Adrenal gland (tissue), 12 donors: ENCODE data around the gene FBXO36. TPM values are rescaled to one million over a fixed set of nuclear protein-coding genes. Genes with fewer than 3 reads are reported as not detected.
"Not testable (repeated sequence)": the region's sequence is repeated elsewhere in the genome, so short reads cannot be mapped to it uniquely, and the experiment has no call there.

Source experiments
- DNase-seq, 7 donors: peaks; one replicate each; pipeline ENCODE4 v3.0.0-alpha.2; 2019 to 2020
- H3K27ac ChIP-seq, 5 donors: fragments of 200-600 bp; sonication (generic) in 4 of 5; 1 replicate in 3 of 5; 2 replicates in 2 of 5; pipeline versions ENCODE4 v1.5.1 to v1.8.0; 2016 to 2020; ENCODE audit warnings: mild to moderate bottlenecking in 1 of 5
- H3K27me3 ChIP-seq: fragments of 200-600 bp; 2 replicates; pipeline ENCODE4 v1.8.0; 2021
- H3K36me3 ChIP-seq, 2 donors: fragments of 200-600 bp; replicated peaks in 1 of 2; 1 replicate in 1 of 2; 2 replicates in 1 of 2; pipeline versions ENCODE4 v1.5.1 to v1.8.0; 2018 to 2022
- H3K4me1 ChIP-seq, 2 donors: fragments of 200-600 bp; replicated peaks in 1 of 2; 1 replicate in 1 of 2; 2 replicates in 1 of 2; pipeline versions ENCODE4 v1.5.1 to v1.8.0; 2018 to 2021
- H3K4me3 ChIP-seq, 4 donors: fragments of 200-600 bp; sonication (generic) in 3 of 4; one replicate each; pipeline ENCODE4 v1.5.1; 2016 to 2018
- H3K9me3 ChIP-seq, 3 donors: fragments of 200-600 bp; sonication (generic) in 1 of 3; replicated peaks in 1 of 3; 1 replicate in 2 of 3; 2 replicates in 1 of 3; pipeline versions ENCODE4 v1.5.1 to v1.8.0; 2016 to 2021
- CTCF ChIP-seq, 6 experiments: fragments of 450-650 bp in 4 of 6; fragments of 200-600 bp in 2 of 6; sonication (generic) in 1 of 6; IDR thresholded peaks; 1 replicate in 5 of 6; 2 replicates in 1 of 6; pipeline versions ENCODE4 v1.5.1 to v1.8.0; 2016 to 2021; ENCODE audit warnings: antibody characterized with exemption in 6 of 6, mild to moderate bottlenecking in 2 of 6, moderate library complexity in 1 of 6
- POLR2A ChIP-seq, 2 donors: fragments of 450-650 bp; IDR thresholded peaks; one replicate each; pipeline ENCODE4 v1.6.1; 2017; ENCODE audit warnings: antibody characterized with exemption in 2 of 2, mild to moderate bottlenecking in 2 of 2, moderate library complexity in 1 of 2
- WGBS, 4 donors: extraction: QIAGEN DNeasy Blood & Tissue Kit in 2 of 4; methylation state at CpG; one replicate each; pipeline versions ENCODE4 v1.1.5 to v1.1.7; 2013 to 2017; 5-methylcytosine and 5-hydroxymethylcytosine counted together
- intact Hi-C, 2 donors: fragments of 100-400 bp; cut with DNase I; formaldehyde crosslinking; loops; one replicate each; pipeline versions ENCODE4 v1.14.1 to v1.15.0; 2022 to 2023
- polyA plus RNA-seq, 3 donors: library from polyadenylated mRNA; stranded (reverse); fragments of 200-250 nt in 2 of 3; fragments of 350-450 nt in 1 of 3; fragmentation: Illumina TruSeq in 1 of 3; extraction: RNeasy Lipid Tissue Mini Kit (QIAGEN cat#74804) in 1 of 3; gene quantifications; one replicate each; pipeline ENCODE4 v1.2.3, GENCODE V29; 2013 to 2014
- total RNA-seq, 9 donors: library from RNA; depleted of rRNA in 4 of 9; stranded (reverse); fragments of >200 nt in 4 of 9; fragments of 120-200 nt in 1 of 9; fragmentation: NEBNext Ultra II Directional in 1 of 9; extraction: Animal tissue kit (Norgen Biotek cat#: 25700) in 1 of 9; gene quantifications; one replicate each; pipeline versions ENCODE4 v1.1.0 to v1.2.4, GENCODE V29; 2013 to 2023
- donor health status: healthy with polysubstance abuse.
- donor health status: Bipolar disorder and iron deficiency.
- donor health status: DM: yes; HTN: yes; CAD: no.
- donor health status: DM: no; HTN: no; CAD: no.
- donor health status: DM: no; HTN: no; CAD: no.
- donor health status: DM: yes; HTN: yes; CAD: no.

The FBXO36 gene
- total and polyA plus RNA-seq, 12 donors, result 1.9 to 9.5 (median 6.4) TPM

GRCh38 chr2:229921101-229921891 is 1.0 kb upstream of the FBXO36 start:
- peak; percentile 51 to 83 (median 68) for DNase-seq
- WGBS, 4 donors, result 0 to 2% (median 1%) methylated on average over 38 to 59 of the region's 60 CpGs

GRCh38 chr2:229921892-229922448 is 333 bp upstream of the FBXO36 start, which contains the start of gene TRIP12:
Gene TRIP12, minus strand, starts transcription at chr2:229922009. Its CDS starts 41,930 bp downstream, at chr2:229880079.
- WGBS, 4 donors, result 0 to 1% (median 0%) methylated on average over 6 to 49 of the region's 49 CpGs
- peak within 1 kb of the TSS; percentile 93 to 99 (median 97) for H3K27ac ChIP-seq
- intact Hi-C loops, result loop anchor here in 1 of 2 donors (10.0 kb wide), 1 partner anchor 117 kb away; no protein-coding TSS in a partner anchor
- H3K36me3 ChIP-seq, result no peaks in the 10 kb centered on the region
- TF ChIP-seq CTCF (IDR thresholded peaks at IDR 0.05) (peak in 1 of 6 experiments; percentile 16), POLR2A (IDR thresholded peaks at IDR 0.05) (peak; percentile 27 to 44)
- peak; percentile 93 to 98 (median 95) for DNase-seq
- H3K4me3 ChIP-seq, result peak within 1 kb of the TSS; percentile 69 to 90 (median 82)
- H3K9me3 ChIP-seq, result no peaks in the 10 kb centered on the region
- peaks cover 0 to 33% of the 10 kb centered on the region in 2 donors for H3K4me1 ChIP-seq
- no peaks in the 10 kb centered on the region for H3K27me3 ChIP-seq

More at GRCh38 chr2:229921101-229921891, 1.0 kb upstream of the FBXO36 start:
- Histone ChIP-seq H3K9me3 (no peaks in the 10 kb centered on the region), H3K4me1 (peaks cover 0 to 40% of the 10 kb centered on the region in 2 donors), H3K36me3 (no peaks in the 10 kb centered on the region), H3K27ac (peak overlapping the region; percentile 93 to 99 (median 97)), H3K27me3 (no peaks in the 10 kb centered on the region), H3K4me3 (peak overlapping the region; percentile 53 to 89 (median 72))
- intact Hi-C loops, result loop anchor here in 1 of 2 donors (10.0 kb wide), 1 partner anchor 116 kb away; no protein-coding TSS in a partner anchor
- TF ChIP-seq POLR2A (IDR thresholded peaks at IDR 0.05), result no peak
- no peak for TF ChIP-seq CTCF (IDR thresholded peaks at IDR 0.05)

- not testable (repeated sequence) for H3K27ac ChIP-seq, H3K27me3 ChIP-seq, H3K36me3 ChIP-seq, H3K4me3 ChIP-seq, H3K9me3 ChIP-seq
- H3K4me1 ChIP-seq, result peaks cover 0 to 16% of the 10 kb centered on the region in 2 donors
- 92 to 98% (median 96%) methylated on average over 10 of the region's 10 CpGs for WGBS, 4 donors
- intact Hi-C loops, result loop anchor here in 1 of 2 donors (10.0 kb wide), 1 partner anchor 120 kb away; no protein-coding TSS in a partner anchor
- peak in 1 of 7 donors; percentile 42 for DNase-seq
These were observed 2.2 kb downstream of the FBXO36 start for GRCh38 chr2:229924541-229924940.

- TF ChIP-seq CTCF (IDR thresholded peaks at IDR 0.05), result no peak
- no peak for TF ChIP-seq POLR2A (IDR thresholded peaks at IDR 0.05)
- DNase-seq, result no peak
- H3K4me3 ChIP-seq, result no peak overlapping the region
These were observed 2.9 kb downstream of the FBXO36 start for GRCh38 chr2:229925201-229925600.

More at GRCh38 chr2:229925201-229925600, 2.9 kb downstream of the FBXO36 start:
- intact Hi-C loops, result loop anchor here in 1 of 2 donors (10.0 kb wide), 1 partner anchor 120 kb away; no protein-coding TSS in a partner anchor
- H3K27ac ChIP-seq, result no peak overlapping the region
- H3K9me3 ChIP-seq, result no peaks in the 10 kb centered on the region
- H3K27me3 ChIP-seq, result no peaks in the 10 kb centered on the region
- H3K36me3 ChIP-seq, result no peaks in the 10 kb centered on the region
- H3K4me1 ChIP-seq, result peaks cover 0 to 9% of the 10 kb centered on the region in 2 donors
